Measurements from ENCODE around the gene SMIM20. TPM values are rescaled to one million over a fixed set of nuclear protein-coding genes. Genes with fewer than 3 reads are reported as not detected.

SMIM20 gene
- total and polyA plus RNA-seq, 9 of the 15 experiments (the other 6 are each of a cell fraction or from before 2014, with no cell fraction given), result 25.1 to 51.0 (median 38.9) TPM

DNA sequence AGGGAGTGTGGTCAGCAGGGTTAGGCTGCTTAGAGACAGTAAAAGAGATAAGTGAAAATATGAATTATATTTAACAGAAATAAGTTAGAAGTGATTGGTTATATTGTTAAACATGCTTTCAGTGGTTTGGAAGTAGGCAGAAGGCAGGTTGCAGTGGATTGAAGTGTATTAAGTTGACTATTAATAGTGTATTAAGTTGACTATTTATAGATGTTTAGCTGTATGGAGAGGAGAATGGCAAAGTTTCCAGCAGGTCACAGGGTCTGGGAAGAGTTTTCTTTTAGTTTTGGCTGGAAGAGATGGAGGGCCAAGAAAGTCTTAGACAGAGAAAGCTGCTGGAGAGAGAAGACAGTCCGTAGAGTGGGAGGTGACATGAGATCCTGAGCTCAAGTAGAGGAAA, 7.9 kb downstream of the SMIM20 start:
- no peak overlapping the region for H2AFZ ChIP-seq (ENCODE audit: low read depth, low read length)
- H3K9me3 ChIP-seq (replicated peaks; ENCODE audit: control insufficient read depth, insufficient read depth, low read depth, low read length), result no peaks in the 10 kb centered on the region
- no peaks in the 10 kb centered on the region for H3K27me3 ChIP-seq (ENCODE audit: control insufficient read depth in 2 of 2, insufficient read depth in 2 of 2, low read length in 2 of 2)
- H3K4me2 ChIP-seq (ENCODE audit: insufficient read depth, low read length), result no peak overlapping the region
- intact Hi-C loops (cut with micrococcal nuclease) (no loop called here), in situ Hi-C loops (cut with MboI) (no loop called here)
- FAIRE-seq (no peak), ATAC-seq (no peak), DNase-seq (ENCODE audit: extremely low read depth in 1 of 4, low spot score in 3 of 4) (no peak)
- H3K27ac ChIP-seq (ENCODE audit: extremely low read depth, low read depth, low read length), result no peak overlapping the region
- H3K9ac ChIP-seq (ENCODE audit: insufficient read depth in 1 of 2, low read depth in 2 of 2, low read length in 2 of 2), result no peak overlapping the region
- H3K9me1 ChIP-seq (ENCODE audit: control insufficient read depth, insufficient read depth, low read length), result peaks cover 7% of the 10 kb centered on the region
- BruUV-seq (replicated peaks), result no TSS peak
- H3K4me3 ChIP-seq, result no peak overlapping the region
- peaks cover 17% of the 10 kb centered on the region; the same call in 2 of the 3 replicates for H3K79me2 ChIP-seq (ENCODE audit: control insufficient read depth, insufficient read depth, low read length)
- CTCF ChIA-PET (ENCODE audit: low intra/inter-chr PET ratio), result no interaction called here
- peaks cover 4 to 8% of the 10 kb centered on the region in 2 experiments; a peak in 3 of 5 replicates for H3K4me1 ChIP-seq (replicated peaks in 1 of 2; ENCODE audit: control insufficient read depth in 2 of 2, insufficient read depth in 2 of 2, low read length in 2 of 2)
- peaks cover 6% of the 10 kb centered on the region; the same call in 2 of the 3 replicates for H3K36me3 ChIP-seq (ENCODE audit: control insufficient read depth, insufficient read depth, low read length)
- H4K20me1 ChIP-seq (replicated peaks; ENCODE audit: control insufficient read depth, insufficient read depth, low read length), result peaks cover 3% of the 10 kb centered on the region; the same call in 1 of the 2 replicates
- WGBS (ENCODE audit: insufficient coverage, low coverage, missing lambda C conversion rate), result 100% methylated on average over 1 of the region's 1 CpG
- POLR2A ChIA-PET, result interaction anchor here (0.7 kb wide), 1 partner anchor 26 kb away, joined by 3 read pairs; no protein-coding TSS in a partner anchor
- no peak for TF ChIP-seq GATA2 (CRISPR knock-in tag; IDR thresholded peaks at IDR 0.05)
- TF ChIP-seq, protein P1, sequence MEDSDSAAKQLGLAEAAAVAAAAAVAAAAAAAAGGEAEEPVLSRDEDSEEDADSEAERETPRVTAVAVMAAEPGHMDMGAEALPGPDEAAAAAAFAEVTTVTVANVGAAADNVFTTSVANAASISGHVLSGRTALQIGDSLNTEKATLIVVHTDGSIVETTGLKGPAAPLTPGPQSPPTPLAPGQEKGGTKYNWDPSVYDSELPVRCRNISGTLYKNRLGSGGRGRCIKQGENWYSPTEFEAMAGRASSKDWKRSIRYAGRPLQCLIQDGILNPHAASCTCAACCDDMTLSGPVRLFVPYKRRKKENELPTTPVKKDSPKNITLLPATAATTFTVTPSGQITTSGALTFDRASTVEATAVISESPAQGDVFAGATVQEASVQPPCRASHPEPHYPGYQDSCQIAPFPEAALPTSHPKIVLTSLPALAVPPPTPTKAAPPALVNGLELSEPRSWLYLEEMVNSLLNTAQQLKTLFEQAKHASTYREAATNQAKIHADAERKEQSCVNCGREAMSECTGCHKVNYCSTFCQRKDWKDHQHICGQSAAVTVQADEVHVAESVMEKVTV (CRISPR knock-in tag; IDR thresholded peaks at IDR 0.05), result no peak
- no peak for TF ChIP-seq ZNF707 (CRISPR knock-in tag; conservative IDR thresholded peaks at IDR 0.05)
- TF ChIP-seq, protein P2, sequence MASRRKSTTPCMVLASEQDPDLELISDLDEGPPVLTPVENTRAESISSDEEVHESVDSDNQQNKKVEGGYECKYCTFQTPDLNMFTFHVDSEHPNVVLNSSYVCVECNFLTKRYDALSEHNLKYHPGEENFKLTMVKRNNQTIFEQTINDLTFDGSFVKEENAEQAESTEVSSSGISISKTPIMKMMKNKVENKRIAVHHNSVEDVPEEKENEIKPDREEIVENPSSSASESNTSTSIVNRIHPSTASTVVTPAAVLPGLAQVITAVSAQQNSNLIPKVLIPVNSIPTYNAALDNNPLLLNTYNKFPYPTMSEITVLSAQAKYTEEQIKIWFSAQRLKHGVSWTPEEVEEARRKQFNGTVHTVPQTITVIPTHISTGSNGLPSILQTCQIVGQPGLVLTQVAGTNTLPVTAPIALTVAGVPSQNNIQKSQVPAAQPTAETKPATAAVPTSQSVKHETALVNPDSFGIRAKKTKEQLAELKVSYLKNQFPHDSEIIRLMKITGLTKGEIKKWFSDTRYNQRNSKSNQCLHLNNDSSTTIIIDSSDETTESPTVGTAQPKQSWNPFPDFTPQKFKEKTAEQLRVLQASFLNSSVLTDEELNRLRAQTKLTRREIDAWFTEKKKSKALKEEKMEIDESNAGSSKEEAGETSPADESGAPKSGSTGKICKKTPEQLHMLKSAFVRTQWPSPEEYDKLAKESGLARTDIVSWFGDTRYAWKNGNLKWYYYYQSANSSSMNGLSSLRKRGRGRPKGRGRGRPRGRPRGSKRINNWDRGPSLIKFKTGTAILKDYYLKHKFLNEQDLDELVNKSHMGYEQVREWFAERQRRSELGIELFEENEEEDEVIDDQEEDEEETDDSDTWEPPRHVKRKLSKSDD (conservative IDR thresholded peaks at IDR 0.05; ENCODE audit: low read length), result no peak
- TF ChIP-seq ZNF507 (tag; conservative IDR thresholded peaks at IDR 0.05), result no peak
- TF ChIP-seq, protein P3, sequence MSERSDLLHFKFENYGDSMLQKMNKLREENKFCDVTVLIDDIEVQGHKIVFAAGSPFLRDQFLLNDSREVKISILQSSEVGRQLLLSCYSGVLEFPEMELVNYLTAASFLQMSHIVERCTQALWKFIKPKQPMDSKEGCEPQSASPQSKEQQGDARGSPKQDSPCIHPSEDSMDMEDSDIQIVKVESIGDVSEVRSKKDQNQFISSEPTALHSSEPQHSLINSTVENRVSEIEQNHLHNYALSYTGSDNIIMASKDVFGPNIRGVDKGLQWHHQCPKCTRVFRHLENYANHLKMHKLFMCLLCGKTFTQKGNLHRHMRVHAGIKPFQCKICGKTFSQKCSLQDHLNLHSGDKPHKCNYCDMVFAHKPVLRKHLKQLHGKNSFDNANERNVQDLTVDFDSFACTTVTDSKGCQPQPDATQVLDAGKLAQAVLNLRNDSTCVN (CRISPR knock-in tag; IDR thresholded peaks at IDR 0.05), result no peak
- TF ChIP-seq ZNF224 (CRISPR knock-in tag; IDR thresholded peaks at IDR 0.05), result no peak
- no peak for TF ChIP-seq TOE1 (IDR thresholded peaks at IDR 0.05; ENCODE audit: borderline replicate concordance)
- TF ChIP-seq TOE1 (CRISPR knock-in tag; IDR thresholded peaks at IDR 0.05; ENCODE audit: borderline replicate concordance, low read depth), result no peak
- TF ChIP-seq, protein P4, sequence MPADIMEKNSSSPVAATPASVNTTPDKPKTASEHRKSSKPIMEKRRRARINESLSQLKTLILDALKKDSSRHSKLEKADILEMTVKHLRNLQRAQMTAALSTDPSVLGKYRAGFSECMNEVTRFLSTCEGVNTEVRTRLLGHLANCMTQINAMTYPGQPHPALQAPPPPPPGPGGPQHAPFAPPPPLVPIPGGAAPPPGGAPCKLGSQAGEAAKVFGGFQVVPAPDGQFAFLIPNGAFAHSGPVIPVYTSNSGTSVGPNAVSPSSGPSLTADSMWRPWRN (IDR thresholded peaks at IDR 0.05; ENCODE audit: low read depth), result no peak
- TF ChIP-seq, protein P5, sequence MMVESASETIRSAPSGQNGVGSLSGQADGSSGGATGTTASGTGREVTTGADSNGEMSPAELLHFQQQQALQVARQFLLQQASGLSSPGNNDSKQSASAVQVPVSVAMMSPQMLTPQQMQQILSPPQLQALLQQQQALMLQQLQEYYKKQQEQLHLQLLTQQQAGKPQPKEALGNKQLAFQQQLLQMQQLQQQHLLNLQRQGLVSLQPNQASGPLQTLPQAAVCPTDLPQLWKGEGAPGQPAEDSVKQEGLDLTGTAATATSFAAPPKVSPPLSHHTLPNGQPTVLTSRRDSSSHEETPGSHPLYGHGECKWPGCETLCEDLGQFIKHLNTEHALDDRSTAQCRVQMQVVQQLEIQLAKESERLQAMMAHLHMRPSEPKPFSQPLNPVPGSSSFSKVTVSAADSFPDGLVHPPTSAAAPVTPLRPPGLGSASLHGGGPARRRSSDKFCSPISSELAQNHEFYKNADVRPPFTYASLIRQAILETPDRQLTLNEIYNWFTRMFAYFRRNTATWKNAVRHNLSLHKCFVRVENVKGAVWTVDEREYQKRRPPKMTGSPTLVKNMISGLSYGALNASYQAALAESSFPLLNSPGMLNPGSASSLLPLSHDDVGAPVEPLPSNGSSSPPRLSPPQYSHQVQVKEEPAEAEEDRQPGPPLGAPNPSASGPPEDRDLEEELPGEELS (CRISPR knock-in tag; IDR thresholded peaks at IDR 0.05; ENCODE audit: borderline replicate concordance), result no peak
- TF ChIP-seq ZNF668 (CRISPR knock-in tag; IDR thresholded peaks at IDR 0.05), result no peak
